H1 (cell line): Measurements from ENCODE around the gene GRIP2. TPM values are rescaled to one million over a fixed set of nuclear protein-coding genes. Genes with fewer than 3 reads are reported as not detected.
A peak's percentile ranks its signal among the peaks of the same experiment; 100 is the strongest.

Experiments used
- CTCF ChIA-PET: fragments of 300-600 bp; sonication (Branson Sonifier 250); formaldehyde crosslinking; loops from one replicate; lab custom pipeline; 2021; ENCODE audit not compliant: partially characterized antibody; lab: Charles Lee
- POLR2A ChIA-PET: fragments of 300-600 bp; sonication (Branson Sonifier 250); formaldehyde crosslinking; loops from one replicate; lab custom pipeline; 2021; ENCODE audit warnings: inconsistent platforms; ENCODE audit not compliant: partially characterized antibody; lab: Charles Lee
- DNase-seq, 2 experiments: peaks; one replicate each; pipeline versions ENCODE4 v3.0.0 to v3.0.0-alpha.2; 2010 to 2022; ENCODE audit warnings: low spot score in 2 of 2, low read depth in 1 of 2, mixed read lengths in 1 of 2
- FAIRE-seq: peaks from 2 replicates; lab custom pipeline; 2011; peaks lifted over from hg19 to GRCh38; lab: Jason Lieb, UNC
- H2AFZ ChIP-seq: 2 replicates; pipeline ENCODE4 v1.8.1; 2012; ENCODE audit warnings: low read length, inconsistent platforms
- H2AK5ac ChIP-seq: 2 replicates; pipeline ENCODE4 v1.6.1; 2013; ENCODE audit warnings: low read depth, low read length
- H2BK120ac ChIP-seq: replicated peaks from 2 replicates; pipeline ENCODE3; 2013; ENCODE audit warnings: low read depth, low read length, inconsistent platforms
- H2BK12ac ChIP-seq: 2 replicates; pipeline ENCODE4 v1.6.1; 2013; ENCODE audit warnings: low read depth, low read length
- H2BK15ac ChIP-seq: 2 replicates; pipeline ENCODE4 v1.6.1; 2013; ENCODE audit warnings: low read length
- H2BK20ac ChIP-seq: 2 replicates; pipeline ENCODE4 v1.6.1; 2013; ENCODE audit warnings: low read length
- H2BK5ac ChIP-seq: 2 replicates; pipeline ENCODE4 v1.6.1; 2013; ENCODE audit warnings: low read depth, low read length
- H3K14ac ChIP-seq: 2 replicates; pipeline ENCODE4 v1.6.1; 2013; ENCODE audit warnings: inconsistent platforms; ENCODE audit not compliant: insufficient read length
- H3K18ac ChIP-seq: 2 replicates; pipeline ENCODE4 v1.6.1; 2013; ENCODE audit warnings: low read length; ENCODE audit errors: extremely low read depth
- H3K23ac ChIP-seq: 2 replicates; pipeline ENCODE4 v1.6.1; 2013; ENCODE audit warnings: inconsistent platforms; ENCODE audit not compliant: insufficient read length
- H3K23me2 ChIP-seq: 2 replicates; pipeline ENCODE4 v1.6.1; 2013; ENCODE audit warnings: low read depth, low read length
- H3K27ac ChIP-seq: 2 replicates; pipeline ENCODE4 v1.6.1; 2011; ENCODE audit warnings: low read depth, low read length, inconsistent platforms
- H3K27me3 ChIP-seq, 4 experiments: replicated peaks in 1 of 4; 1 replicate in 1 of 4; 2 replicates in 3 of 4; pipeline versions ENCODE4 v1.6.1 to v1.8.1; 2011 to 2013; ENCODE audit warnings: low read length in 3 of 4, mild to moderate bottlenecking in 3 of 4, inconsistent platforms in 2 of 4, mixed read lengths in 2 of 4, moderate library complexity in 1 of 4; ENCODE audit not compliant: control insufficient read depth in 3 of 4, insufficient read depth in 3 of 4; ENCODE audit errors: extremely low read depth in 1 of 4
- H3K36me3 ChIP-seq, 4 experiments: 2 replicates each; pipeline versions ENCODE4 v1.6.1 to v1.8.1; 2011 to 2013; ENCODE audit warnings: mild to moderate bottlenecking in 4 of 4, low read length in 3 of 4, moderate library complexity in 2 of 4, control low read depth in 1 of 4, inconsistent platforms in 1 of 4; ENCODE audit not compliant: insufficient read depth in 4 of 4, control insufficient read depth in 2 of 4
- H3K4ac ChIP-seq: replicated peaks from 2 replicates; pipeline ENCODE3; 2013; ENCODE audit warnings: low read length, low read depth, mixed read lengths, inconsistent platforms; ENCODE audit not compliant: insufficient read length
- H3K4me1 ChIP-seq, 4 experiments: replicated peaks in 1 of 4; 1 replicate in 1 of 4; 2 replicates in 3 of 4; pipeline versions ENCODE4 v1.6.1 to v1.8.1; 2011 to 2013; ENCODE audit warnings: low read length in 3 of 4, inconsistent platforms in 2 of 4, mixed read lengths in 1 of 4; ENCODE audit not compliant: insufficient read depth in 4 of 4, control insufficient read depth in 3 of 4
- H3K4me2 ChIP-seq, 2 experiments: 2 replicates each; pipeline versions ENCODE4 v1.6.1 to v1.8.1; 2011 to 2013; ENCODE audit warnings: low read depth in 2 of 2, low read length in 2 of 2, control low read depth in 1 of 2, inconsistent platforms in 1 of 2, mild to moderate bottlenecking in 1 of 2; ENCODE audit not compliant: insufficient read depth in 1 of 2
- H3K4me3 ChIP-seq, 4 experiments: fragments of 200-600, 300-600 bp in 1 of 4; sonication (generic), shearing (Covaris generic), sonication (Bioruptor Twin) in 1 of 4; 2 replicates each; pipeline versions ENCODE4 v1.5.1 to v1.8.1; 2011 to 2016; ENCODE audit warnings: low read length in 4 of 4, low read depth in 3 of 4, control low read depth in 2 of 4, inconsistent platforms in 2 of 4, mild to moderate bottlenecking in 2 of 4, mixed read lengths in 1 of 4, moderate library complexity in 1 of 4; ENCODE audit not compliant: insufficient read depth in 2 of 4; ENCODE audit errors: extremely low read depth in 1 of 4
- H3K56ac ChIP-seq: replicated peaks from 2 replicates; pipeline ENCODE3; 2013; ENCODE audit warnings: low read depth, mild to moderate bottlenecking, mixed read lengths, low read length, inconsistent platforms; ENCODE audit not compliant: insufficient read length
- H3K79me1 ChIP-seq: 2 replicates; pipeline ENCODE4 v1.6.1; 2013; ENCODE audit warnings: low read depth, low read length, control low read depth
- H3K79me2 ChIP-seq, 2 experiments: 2 replicates each; pipeline versions ENCODE4 v1.6.1 to v1.8.1; 2012 to 2013; ENCODE audit warnings: low read length in 2 of 2, mild to moderate bottlenecking in 2 of 2, inconsistent platforms in 1 of 2; ENCODE audit not compliant: insufficient read depth in 2 of 2, control insufficient read depth in 1 of 2
- H3K9ac ChIP-seq, 4 experiments: replicated peaks in 1 of 4; 1 replicate in 1 of 4; 2 replicates in 3 of 4; pipeline versions ENCODE4 v1.6.1 to v1.8.1; 2011 to 2013; ENCODE audit warnings: low read depth in 3 of 4, low read length in 3 of 4, control low read depth in 2 of 4, mild to moderate bottlenecking in 2 of 4, moderate library complexity in 2 of 4, inconsistent platforms in 1 of 4; ENCODE audit errors: extremely low read depth in 1 of 4
- H3K9me3 ChIP-seq, 2 experiments: 2 replicates each; pipeline versions ENCODE4 v1.6.1 to v1.8.1; 2012 to 2013; ENCODE audit warnings: mild to moderate bottlenecking in 2 of 2, moderate library complexity in 2 of 2, control low read depth in 1 of 2, inconsistent platforms in 1 of 2, low read depth in 1 of 2, low read length in 1 of 2, mixed read lengths in 1 of 2; ENCODE audit not compliant: insufficient read depth in 2 of 2
- H4K20me1 ChIP-seq, 2 experiments: replicated peaks in 1 of 2; 2 replicates each; pipeline versions ENCODE3 to v1.8.1; 2011 to 2013; ENCODE audit warnings: inconsistent platforms in 2 of 2, low read length in 2 of 2, mild to moderate bottlenecking in 1 of 2; ENCODE audit not compliant: insufficient read depth in 2 of 2, control insufficient read depth in 1 of 2
- H4K5ac ChIP-seq: 2 replicates; pipeline ENCODE4 v1.6.1; 2013; ENCODE audit warnings: low read length, low read depth, mixed read lengths, inconsistent platforms; ENCODE audit not compliant: insufficient read length
- H4K8ac ChIP-seq: 2 replicates; pipeline ENCODE4 v1.8.0; 2013; ENCODE audit warnings: mild to moderate bottlenecking, moderate library complexity, low read length, inconsistent platforms; ENCODE audit not compliant: insufficient read depth; ENCODE audit errors: extremely low read depth
- H4K91ac ChIP-seq: replicated peaks from 2 replicates; pipeline ENCODE3; 2013; ENCODE audit warnings: low read length, mixed read lengths, inconsistent platforms; ENCODE audit not compliant: insufficient read length
- SAP30 ChIP-seq: fragments of 300-600 bp; sonication (generic); IDR thresholded peaks from 2 replicates; pipeline ENCODE4 v1.7.1; 2012; ENCODE audit warnings: low read length, moderate library complexity, mild to moderate bottlenecking, inconsistent platforms; ENCODE audit not compliant: insufficient read depth, insufficient replicate concordance
- WGBS, 2 experiments: shearing (Covaris generic) in 1 of 2; methylation state at CpG; one replicate each; pipeline versions ENCODE4 v1.1.6 to v1.1.7; 2013 to 2015; ENCODE audit warnings: low lambda C conversion rate in 2 of 2, mixed read lengths in 2 of 2, inconsistent platforms in 1 of 2, low coverage in 1 of 2, missing lambda C conversion rate in 1 of 2; ENCODE audit not compliant: insufficient replicate concordance in 2 of 2, insufficient coverage in 1 of 2, insufficient read length in 1 of 2; ENCODE audit errors: extremely low coverage in 1 of 2, missing lambda C conversion rate in 1 of 2; 5-methylcytosine and 5-hydroxymethylcytosine counted together
- polyA plus RNA-seq, 7 experiments: library from polyadenylated mRNA; depleted of rRNA in 3 of 7; stranded (reverse) in 5 of 7; unstranded in 2 of 7; fragments of >200 nt in 5 of 7; fragments of 200-250 nt in 2 of 7; gene quantifications; 1 replicate in 5 of 7; 2 replicates in 1 of 7; 4 replicates in 1 of 7; pipeline versions ENCODE4 v1.2.1 to v1.2.3, GENCODE V29; 2011 to 2013; ENCODE audit warnings: missing spikeins in 2 of 7, mixed read lengths in 2 of 7
- total RNA-seq: library from RNA; stranded (reverse); fragmentation: NEBNext Ultra II Directional; extraction: Animal tissue kit (Norgen Biotek cat#: 25700); gene quantifications from 2 replicates; pipeline ENCODE4 v1.2.1, GENCODE V29; 2021

The GRIP2 gene
- total and polyA plus RNA-seq, 2 of the 8 experiments (the other 6 are each of a cell fraction or from before 2014, with no cell fraction given): 2.5 to 6.4 TPM

GRCh38 chr3:14576163-14576562, 36.0 kb upstream of the GRIP2 start:
- H3K23me2 ChIP-seq: no peaks in the 10 kb centered on the region
- no peak for FAIRE-seq
- H3K27ac ChIP-seq: no peak overlapping the region
- H3K4me2 ChIP-seq: no peak overlapping the region
- no peak overlapping the region for H2AFZ ChIP-seq
- H2BK15ac ChIP-seq: peak overlapping the region; percentile 72; the same call in 1 of the 2 replicates
- no peaks in the 10 kb centered on the region for H3K9me3 ChIP-seq
- no peak overlapping the region for H2BK20ac ChIP-seq
- 0 out of 2 replicates have a peak overlapping the region, but pooled peaks have one; percentile 39 for H2BK12ac ChIP-seq
- H3K4me3 ChIP-seq: no peak overlapping the region
- no peaks in the 10 kb centered on the region for H3K79me1 ChIP-seq
- no peaks in the 10 kb centered on the region for H3K79me2 ChIP-seq
- H4K20me1 ChIP-seq: peaks cover 3 to 4% of the 10 kb centered on the region in 2 experiments
- no peak overlapping the region for H4K8ac ChIP-seq
- H3K36me3 ChIP-seq: no peaks in the 10 kb centered on the region
- H2BK5ac ChIP-seq: no peak overlapping the region
- 92% methylated on average over 9 of the region's 9 CpGs; no CpG with 5 or more reads in 1 of the 2 experiments for WGBS, 2 experiments
- ChIA-PET CTCF (interaction anchor here (1.5 to 2.1 kb wide), 2 partner anchors 56 to 67 kb away, joined by 5 read pairs; no protein-coding TSS in a partner anchor), POLR2A (no interaction called here)
- H2AK5ac ChIP-seq: no peak overlapping the region
- H3K4ac ChIP-seq: no peak overlapping the region
- no peaks in the 10 kb centered on the region for H3K27me3 ChIP-seq
- no peak overlapping the region for H4K5ac ChIP-seq
- H3K18ac ChIP-seq: no peak overlapping the region; the same call in 1 of the 2 replicates
- no peak overlapping the region for H2BK120ac ChIP-seq
- H4K91ac ChIP-seq: no peak overlapping the region
- H3K4me1 ChIP-seq: peaks cover 0 to 5% (median 1%) of the 10 kb centered on the region in 4 experiments; a peak in 3 of 7 replicates
- H3K9ac ChIP-seq: no peak overlapping the region
- DNase-seq: no peak
- H3K14ac ChIP-seq: no peak overlapping the region
- no peak overlapping the region for H3K56ac ChIP-seq
- H3K23ac ChIP-seq: no peak overlapping the region
- TF ChIP-seq SAP30: no peak
